ENCODE data around the gene NCOA1. TPM values are rescaled to one million over a fixed set of nuclear protein-coding genes. Genes with fewer than 3 reads are reported as not detected.
"Not testable (repeated sequence)": the region's sequence is repeated elsewhere in the genome, so short reads cannot be mapped to it uniquely, and the experiment has no call there.

NCOA1 gene
- total RNA-seq, 1 donor from 2014 or later: 31.6 TPM

DNA sequence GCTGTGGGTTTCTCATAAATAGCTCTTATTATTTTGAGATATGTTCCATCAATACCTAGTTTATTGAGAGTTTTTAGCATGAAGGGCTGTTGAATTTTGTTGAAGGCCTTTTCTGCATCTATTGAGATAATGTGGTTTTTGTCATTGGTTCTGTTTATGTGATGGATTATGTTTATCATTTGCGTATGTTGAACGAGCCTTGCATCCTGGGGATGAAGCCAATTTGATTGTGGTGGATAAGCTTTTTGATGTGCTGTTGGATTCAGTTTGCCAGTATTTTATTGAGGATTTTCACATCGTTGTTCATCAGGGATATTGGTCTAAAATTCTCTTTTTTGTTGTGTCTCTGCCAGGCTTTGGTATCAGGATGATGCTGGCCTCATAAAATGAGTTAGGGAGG, 42.5 kb downstream of the NCOA1 start:
- not testable (repeated sequence) for DNase-seq (ENCODE audit: low spot score)

DNA sequence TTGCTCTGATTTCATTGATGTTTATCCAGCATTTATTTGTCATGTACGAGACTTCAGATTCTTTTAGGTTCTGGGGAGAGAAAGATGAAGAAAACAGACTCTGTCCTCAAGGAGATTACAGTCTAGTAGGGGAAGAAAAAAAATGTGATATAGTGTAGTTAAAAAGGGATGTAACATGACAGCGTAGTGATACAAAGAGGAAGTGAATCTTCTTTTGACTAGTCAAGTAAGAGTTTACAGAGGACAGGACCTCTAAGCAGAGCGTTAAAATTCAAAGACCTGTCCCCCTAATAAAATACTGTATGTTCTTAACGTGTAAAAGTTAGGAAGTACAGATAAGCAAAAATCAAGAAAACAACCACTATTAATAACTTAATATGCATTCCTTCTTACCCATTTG, 47.7 kb downstream of the NCOA1 start:
- no peak for DNase-seq (ENCODE audit: low spot score)

DNA sequence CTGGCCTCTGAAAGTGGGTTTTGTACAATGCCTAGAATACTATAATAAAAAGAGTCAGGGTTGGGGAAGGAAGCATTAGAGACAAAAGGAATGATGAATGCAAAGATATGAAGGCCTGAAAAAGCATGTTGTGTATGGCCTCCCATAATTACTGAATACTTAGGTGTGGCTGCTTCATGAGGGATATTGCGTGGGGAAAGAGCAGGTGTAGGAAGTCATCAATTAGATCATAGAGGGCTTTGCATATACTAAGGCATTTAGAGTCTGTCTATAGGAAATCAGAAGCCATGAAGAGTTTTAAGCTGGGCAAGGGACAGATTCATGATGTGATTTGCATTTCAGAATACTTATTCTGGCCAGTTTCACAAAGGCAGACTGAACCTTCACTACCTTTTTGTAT, 48.2 kb downstream of the NCOA1 start:
- no peak for DNase-seq (ENCODE audit: low spot score)

DNA sequence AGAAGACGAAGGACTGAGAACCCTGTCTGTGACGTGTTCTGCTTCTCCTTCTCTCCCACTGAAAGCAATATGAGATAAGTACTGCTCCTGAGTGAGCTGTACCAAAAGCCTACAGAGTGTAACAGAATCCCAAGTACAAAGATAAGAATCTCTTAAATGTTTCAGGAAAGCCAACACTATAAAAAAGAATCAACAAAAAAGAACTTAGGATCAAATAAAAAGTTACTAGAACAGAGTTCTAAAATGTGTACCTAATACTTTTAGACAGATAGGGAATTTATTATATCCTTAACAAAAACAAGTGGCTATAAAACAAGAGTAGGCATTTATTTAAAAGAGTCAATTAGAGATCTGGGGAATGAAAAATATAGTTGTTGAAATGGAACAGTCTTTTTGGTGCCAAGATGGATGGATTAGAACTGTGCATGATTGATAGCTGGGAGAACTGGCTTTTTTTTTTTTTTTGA, 49.0 kb downstream of the NCOA1 start:
- DNase-seq (ENCODE audit: low spot score): no peak

DNA sequence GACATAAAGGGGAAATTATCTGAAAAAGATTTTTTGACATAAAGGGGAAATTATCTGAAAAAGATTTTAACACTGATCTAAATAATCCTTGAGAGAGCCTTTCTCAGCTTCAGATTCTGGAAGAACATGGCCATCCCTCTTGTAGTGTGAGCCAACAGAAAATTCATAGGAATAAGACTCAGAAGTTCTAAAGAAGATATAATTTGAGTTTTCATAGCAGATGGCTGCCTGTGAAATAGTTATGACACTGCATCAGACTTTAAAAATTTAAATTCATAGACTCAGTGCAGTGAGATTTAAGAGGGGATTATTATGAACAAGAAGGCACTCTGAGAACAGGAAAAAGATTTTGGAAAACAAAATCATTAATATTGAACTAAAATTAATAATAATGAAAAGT, 50.6 kb downstream of the NCOA1 start:
- no peak for DNase-seq (ENCODE audit: low spot score)

DNA sequence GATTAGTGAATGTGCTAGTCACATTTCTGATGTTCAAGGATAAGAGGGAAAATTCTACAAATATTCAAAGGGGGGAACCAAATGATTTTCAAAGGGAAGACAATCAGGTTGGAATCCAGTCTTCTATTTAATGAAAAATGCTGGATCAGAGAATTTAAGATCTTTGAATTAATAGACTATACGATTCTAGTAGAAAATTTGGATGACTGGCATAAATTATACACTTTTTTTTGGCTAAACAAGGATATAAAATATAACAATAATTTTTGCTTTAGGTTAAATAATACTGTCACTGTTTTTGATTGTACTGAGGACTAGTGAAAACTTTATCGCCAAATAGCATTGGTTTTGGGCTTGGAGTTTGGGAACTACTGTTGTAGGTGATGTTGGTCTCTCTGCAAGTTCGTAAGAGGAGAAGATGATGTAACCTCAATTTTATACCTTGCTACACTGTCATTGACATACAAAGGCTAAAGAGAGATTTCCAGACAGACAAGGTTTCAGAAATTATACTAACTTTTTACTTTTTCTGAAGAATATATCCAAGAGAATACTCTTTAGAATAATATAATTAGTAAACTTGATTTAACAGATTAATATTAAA, 51.3 kb downstream of the NCOA1 start:
- DNase-seq (ENCODE audit: low spot score): no peak

DNA sequence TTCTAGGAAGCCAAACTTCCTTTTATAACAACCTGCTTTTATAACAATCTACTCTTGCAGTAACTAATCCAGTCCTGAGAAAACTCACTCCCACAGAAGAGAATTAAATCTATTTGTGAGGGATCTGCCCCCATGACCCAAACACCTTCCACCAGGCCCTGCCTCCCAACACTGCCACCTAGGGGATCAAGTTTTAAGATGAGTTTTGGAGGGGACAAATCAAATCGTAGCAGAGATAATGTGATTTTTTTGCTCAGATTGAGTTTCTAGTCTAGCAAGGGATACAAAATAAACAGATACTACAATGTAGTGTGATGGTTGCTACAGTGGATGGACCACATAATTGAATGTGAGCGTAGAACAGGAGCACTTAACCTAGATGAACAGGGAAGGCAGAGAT, 52.2 kb downstream of the NCOA1 start:
- DNase-seq (ENCODE audit: low spot score): no peak

DNA sequence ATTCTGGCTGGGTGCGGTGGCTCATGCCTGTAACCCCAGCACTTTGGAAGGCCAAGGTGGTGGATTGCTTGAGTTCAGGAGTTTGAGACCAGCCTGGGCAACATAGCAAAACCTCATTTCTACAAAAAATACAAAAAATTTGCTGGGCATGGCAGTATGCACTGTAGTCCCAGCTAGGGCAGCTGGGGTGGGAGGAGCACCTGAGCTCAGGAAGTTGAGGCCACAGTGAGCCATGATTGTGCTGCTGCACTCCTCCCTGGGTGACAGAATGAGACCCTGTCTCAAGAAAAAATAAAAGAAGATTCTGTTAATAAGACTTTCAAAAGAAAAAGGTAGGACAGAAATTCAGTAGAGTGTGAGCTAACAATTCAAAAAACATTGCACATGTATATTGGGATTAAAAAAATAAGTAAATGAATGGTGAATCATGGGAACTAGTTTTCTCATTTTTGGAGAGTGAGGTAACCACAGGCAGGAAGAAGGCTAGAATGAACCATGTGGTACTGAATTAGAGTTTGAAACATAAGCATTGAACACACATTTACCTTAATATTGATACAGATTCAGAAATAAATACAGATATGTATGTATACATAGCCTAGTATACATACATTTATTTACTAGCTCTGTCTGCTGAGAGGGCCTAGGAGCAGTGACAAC, 53.5 kb downstream of the NCOA1 start:
- no peak for DNase-seq (ENCODE audit: low spot score)

DNA sequence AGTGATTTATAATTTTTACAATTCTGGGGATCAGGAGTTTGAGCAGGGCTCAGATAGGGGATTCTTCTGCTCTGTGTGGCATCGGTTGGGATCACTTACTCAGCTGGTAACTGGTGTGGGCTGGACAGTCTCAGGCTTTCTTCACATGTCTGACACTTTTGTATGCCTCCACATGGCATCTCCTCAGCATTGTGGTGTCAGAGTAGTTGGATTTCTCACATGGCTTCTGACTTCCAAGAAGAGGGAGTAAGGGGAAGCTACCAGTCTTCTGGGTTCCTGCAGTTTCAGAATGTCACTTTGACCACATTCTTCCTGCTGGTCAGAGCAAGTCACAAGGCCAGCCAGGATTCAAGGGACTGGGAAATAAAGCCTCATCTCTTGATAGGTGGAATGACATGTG, 55.6 kb downstream of the NCOA1 start:
- DNase-seq (ENCODE audit: low spot score): no peak

DNA sequence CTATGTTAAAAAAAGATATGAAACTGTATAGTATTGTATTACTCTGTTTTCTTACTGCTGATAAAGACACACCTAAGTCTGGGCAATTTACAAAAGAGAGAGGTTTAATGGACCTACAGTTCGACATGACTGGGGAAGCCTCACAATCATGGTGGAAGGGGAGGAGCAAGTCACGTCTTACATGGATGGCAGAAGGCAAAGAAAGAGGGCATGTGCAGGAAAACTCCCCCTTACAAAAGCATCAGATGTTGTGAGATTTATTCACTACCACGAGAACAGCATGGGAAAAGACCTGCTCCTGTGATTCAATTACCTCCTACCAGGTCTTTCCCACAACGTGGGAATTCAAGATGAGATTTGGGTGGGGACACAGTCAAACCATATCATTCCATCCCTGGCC, 57.0 kb downstream of the NCOA1 start:
- no peak for DNase-seq (ENCODE audit: low spot score)

DNA sequence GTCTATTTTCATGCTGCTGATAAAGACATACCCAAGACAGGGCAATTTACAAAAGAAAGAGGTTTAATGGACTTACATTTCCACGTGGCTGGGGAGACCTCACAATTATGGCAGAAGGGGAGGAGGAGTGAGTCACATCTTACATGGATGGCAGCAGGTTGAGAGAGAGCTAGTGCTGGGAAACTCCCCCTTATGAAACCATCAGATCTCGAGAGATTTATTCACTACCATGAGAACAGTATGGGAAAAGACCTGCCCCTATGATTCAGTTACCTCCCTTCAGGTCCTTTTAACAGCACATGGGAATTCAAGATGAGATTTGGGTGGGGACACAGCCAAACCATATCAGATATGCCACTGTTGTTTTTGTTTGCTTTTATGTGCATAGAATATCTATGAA, 59.2 kb downstream of the NCOA1 start:
- not testable (repeated sequence) for DNase-seq (ENCODE audit: low spot score)

DNA sequence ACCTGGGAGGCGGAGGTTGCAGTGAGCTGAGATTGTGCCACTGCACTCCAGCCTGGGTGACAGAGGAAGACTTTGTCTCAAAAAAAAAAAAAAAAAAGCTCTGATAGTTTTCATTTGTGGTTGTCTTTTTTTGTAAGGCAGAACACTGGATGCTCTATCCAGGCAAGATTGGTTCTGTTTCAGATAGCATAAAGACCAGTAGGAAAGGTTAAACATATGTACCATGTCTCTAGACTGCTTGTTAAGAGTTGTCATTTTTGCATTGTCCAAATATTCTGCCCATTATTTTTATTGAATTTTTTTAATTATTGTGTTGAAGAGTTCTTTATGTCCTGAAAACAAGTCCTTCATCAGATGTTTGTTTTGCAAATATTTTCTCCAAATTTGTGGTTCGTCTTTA, 60.0 kb downstream of the NCOA1 start:
- no peak for DNase-seq (ENCODE audit: low spot score)

DNA sequence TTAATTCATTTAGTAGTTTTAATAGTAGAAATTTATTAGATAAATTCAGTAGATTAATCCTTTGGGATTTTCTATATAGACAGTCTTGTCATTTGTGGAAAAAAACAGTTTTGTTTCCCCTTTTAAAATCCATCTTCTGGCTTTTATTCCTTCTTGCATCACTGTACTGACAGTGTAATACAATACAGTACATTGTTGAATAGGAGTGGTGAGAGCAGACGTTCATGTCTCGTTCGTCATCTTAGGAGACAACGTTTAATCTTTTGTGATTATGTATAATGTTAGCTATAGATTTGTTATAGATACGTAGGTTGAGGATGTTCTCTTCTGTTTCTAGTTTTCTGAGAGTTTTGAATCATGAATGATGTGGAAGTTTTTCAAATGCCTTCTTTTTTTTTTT, 61.8 kb downstream of the NCOA1 start:
- DNase-seq (ENCODE audit: low spot score): no peak

DNA sequence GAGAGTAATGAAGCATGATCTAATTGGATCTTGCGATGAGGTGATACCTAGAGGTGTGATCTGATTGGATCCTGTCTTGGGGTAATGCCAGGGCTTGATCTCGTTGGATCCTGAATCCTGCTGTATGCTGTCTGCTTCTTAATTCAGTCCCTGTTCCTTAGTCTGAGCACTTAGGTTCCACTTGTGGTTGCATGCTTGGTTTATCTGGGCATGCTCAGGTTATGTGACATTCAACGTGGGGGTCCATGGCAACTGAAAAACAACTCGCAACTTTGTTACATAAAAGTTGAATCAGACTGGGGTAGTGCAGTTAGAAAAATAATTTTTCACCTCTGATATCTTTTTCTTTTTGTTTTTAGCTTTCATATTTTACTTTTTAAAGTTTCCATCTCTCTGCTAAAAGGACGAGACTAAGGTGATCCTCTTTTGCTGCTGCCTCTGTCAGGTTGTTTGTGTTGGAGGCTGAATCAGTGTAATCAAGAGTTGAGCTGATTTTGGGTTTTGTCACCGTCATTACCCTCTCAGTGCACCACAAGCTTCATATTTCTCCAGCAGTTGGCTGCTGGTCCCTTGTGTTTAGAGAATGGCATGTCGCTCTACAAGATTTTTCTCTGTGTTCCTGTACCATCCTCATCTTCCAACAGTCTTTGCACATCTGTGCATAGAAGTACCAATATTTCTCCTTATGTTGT, 67.9 kb downstream of the NCOA1 start:
- no peak for DNase-seq (ENCODE audit: low spot score)

DNA sequence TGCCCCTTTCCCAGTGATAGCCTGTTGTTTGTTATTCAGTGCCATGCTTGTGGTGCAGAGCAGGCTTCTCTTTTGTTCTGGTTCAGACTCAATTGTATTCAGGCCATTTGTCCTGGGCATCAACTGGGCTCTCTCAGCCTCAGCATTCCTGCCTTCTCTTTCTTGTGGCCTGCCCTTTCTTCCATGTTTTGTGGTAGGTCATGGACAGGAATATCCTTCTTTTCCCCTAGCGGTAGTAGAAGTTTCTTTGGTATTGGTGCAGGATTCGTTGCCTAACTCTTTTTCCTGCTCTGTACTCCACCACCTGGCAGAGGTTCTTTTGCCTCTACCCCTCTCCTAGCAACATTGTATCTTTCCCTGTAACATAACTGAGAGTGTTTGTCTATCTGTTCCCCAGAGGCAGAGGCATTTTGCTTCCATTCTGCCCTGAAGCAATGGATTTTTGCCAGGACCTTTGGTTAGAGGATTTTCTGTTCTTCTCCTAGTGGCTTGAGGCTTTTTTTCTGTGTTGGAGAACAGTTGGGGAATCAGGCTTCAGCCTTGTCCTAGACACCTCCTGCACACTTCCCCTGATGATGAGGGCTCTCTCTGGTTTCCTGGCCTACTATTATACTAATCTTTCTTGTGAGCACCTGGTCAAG, 68.5 kb downstream of the NCOA1 start:
- DNase-seq (ENCODE audit: low spot score): no peak

DNA sequence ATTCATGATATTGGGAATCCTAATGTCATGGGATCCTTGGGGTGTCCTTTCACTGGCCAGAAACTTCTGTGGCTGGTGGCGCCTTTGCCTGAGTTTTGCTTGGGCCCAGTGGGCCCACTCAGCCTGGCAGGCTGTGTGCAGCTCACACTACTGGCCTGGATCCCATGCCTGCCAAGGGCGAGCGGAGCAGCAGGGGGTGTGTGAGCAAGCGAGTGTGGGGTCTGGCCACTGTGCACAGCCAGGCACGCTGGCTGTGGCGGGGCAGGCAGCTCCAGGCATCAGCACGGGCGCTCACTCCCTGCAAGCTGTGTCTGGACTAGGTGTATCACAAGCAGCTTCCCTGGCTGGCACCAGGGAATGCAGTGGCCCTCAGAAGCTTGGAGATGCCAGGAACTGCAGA, 74.5 kb downstream of the NCOA1 start:
- no peak for DNase-seq (ENCODE audit: low spot score)

DNA sequence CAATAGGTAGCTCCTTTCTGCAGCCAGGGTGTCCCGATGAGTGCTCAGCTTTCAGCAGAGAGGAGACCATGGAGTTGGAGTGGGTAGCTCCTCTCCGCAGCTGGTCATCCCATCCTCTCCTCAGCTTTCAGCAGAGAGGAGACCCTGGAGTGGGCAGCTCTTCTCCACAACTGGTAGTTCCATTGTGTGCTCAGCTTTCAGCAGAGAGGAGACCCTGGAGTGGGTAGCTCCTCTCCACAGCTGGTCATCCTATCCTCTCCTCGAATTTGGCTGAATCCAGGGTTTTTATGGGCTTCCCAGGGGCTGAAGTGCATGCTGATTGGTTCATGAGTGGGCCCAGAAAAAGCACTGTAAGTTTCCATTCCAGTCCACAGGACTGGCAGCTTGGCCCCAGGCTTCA, 75.2 kb downstream of the NCOA1 start:
- no peak for DNase-seq (ENCODE audit: low spot score)

DNA sequence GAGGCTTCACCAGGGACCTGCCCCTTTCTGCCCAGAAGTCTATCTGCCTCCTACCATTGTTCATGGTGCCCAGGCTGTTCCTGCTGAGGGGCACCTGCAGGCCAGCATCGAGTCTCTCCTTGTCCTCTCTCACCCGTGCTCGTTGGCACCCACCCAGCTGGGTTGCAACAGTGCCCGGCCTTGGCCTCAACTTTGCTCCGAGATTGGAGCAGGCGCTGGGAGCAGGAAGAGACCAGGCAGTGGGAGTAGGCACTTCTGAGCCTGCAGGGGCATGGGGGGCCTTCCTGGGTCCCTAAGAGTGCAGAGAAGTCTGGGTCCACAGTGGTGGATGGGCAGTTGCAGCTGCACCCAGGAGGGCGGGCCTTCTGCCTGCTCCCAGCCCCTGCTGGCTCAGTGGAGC, 75.6 kb downstream of the NCOA1 start:
- DNase-seq (ENCODE audit: low spot score): no peak

DNA sequence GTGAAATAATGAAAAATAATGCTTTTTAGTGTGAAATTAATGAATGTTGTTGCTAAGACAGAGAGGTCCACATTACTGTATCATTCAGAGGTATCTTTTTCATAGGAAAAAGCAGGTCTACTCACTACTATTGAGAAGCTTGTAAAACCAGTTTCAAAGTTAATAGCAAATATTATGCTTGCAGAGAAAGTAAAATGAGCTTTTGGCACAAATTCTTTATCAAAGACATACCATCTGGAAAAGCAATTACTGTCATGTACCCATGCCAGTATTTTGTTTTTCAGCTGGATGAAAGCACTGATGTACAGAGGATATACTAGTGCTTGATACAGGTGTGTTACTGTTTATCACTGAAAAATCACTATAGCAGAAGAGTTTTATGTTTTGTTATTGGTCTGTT, 77.5 kb downstream of the NCOA1 start:
- DNase-seq (ENCODE audit: low spot score): no peak

DNA sequence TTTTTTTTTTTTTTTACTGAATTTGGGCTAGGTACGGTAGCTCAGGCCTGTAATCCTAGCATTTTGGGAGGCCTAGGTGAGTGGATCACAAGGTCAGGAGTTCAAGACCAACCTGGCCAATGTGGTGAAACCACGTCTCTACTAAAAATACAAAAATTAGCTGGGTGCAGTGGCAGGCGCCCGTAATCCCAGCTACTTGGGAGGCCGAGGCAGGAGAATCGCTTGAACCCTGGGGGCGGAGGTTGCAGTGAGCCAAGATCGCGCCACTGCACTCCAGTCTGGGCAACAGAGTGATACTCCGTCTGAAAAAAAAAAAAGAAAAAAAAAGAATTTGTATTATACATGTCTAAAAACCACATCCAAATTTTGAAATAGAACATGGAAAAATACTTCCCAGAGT, 78.5 kb downstream of the NCOA1 start:
- not testable (repeated sequence) for DNase-seq (ENCODE audit: low spot score)

DNA sequence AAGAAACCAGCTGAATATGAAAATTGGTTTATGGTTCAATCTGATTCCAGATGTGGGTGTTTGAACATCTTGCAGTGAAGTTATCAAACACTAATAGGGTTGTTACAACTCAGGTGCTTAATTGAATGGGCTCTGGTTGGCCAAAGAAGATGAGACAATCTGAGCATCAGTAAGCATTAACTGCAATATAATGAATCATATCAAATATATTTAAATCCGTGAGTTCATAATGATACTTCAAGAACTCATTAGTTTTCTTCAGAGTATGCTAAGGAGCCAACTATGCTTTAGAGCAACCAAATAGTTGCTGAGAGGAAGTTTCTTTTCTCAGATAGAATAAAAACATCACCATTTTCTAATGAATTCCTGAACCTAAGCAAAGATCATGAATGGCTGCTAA, 79.2 kb downstream of the NCOA1 start:
- DNase-seq (ENCODE audit: low spot score): no peak

DNA sequence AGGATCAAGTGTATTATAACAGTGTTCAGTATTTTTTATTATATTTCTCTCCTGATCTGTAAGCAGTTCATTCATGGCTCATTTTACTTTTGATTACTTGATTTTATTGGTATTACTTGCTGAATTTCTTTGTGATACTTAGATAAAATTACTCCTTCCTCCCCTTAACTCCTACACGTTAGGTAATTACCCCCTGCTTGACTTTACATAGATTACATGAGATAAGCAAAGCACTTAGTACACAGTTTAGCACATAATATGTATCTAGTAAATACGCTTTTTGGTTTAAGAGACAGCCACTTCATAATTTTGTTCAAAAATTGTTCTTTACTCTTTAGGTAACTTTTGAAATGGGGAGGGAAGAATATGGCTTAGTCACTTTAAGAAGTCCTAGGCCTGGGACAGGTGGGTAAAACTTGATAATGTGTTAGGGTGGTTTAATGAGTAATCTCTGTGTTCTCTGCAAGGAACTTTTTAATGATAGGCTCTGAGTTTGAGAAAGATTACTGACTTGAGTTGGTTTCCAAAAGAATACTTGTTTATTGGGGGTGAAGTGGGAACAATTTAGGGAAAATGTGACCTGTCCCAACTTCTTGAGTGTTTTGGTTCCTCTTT, 80.9 kb downstream of the NCOA1 start:
- DNase-seq (ENCODE audit: low spot score): no peak

Measured in mucosa of gallbladder (tissue), 1 donor.